A549 (cell line): ENCODE measurements around the gene CHD6. TPM values are rescaled to one million over a fixed set of nuclear protein-coding genes. Genes with fewer than 3 reads are reported as not detected.

Source experiments
- ATAC-seq, 2 experiments: fragments of 200-7000 bp in 1 of 2; fragments of >200 bp in 1 of 2; cut with Nextera tagmentation in 1 of 2; cut with Tn5 transposase in 1 of 2; 3 replicates each; pipeline versions ENCODE4 v1.8.0 to v1.9.1; 2018 to 2020; ENCODE audit warnings: mild to moderate bottlenecking in 1 of 2, moderate library complexity in 1 of 2
- CTCF ChIA-PET: fragments of 300-600 bp; sonication (Branson Sonifier 250); formaldehyde crosslinking; extraction: SDS; loops from one replicate; lab custom pipeline; 2021; ENCODE audit warnings: antibody characterized with exemption, inconsistent platforms; lab: Yijun Ruan, JAX
- POLR2A ChIA-PET: fragments of 350-600 bp; formaldehyde crosslinking; extraction: SDS; loops from one replicate; lab custom pipeline; 2021; ENCODE audit warnings: antibody characterized with exemption, inconsistent platforms; lab: Yijun Ruan, JAX
- DNase-seq, 2 experiments: peaks; one replicate each; pipeline versions ENCODE4 v3.0.0 to v3.0.0-alpha.2; 2011 to 2016; ENCODE audit warnings: low read depth in 1 of 2, low spot score in 1 of 2
- FAIRE-seq: peaks from 2 replicates; lab custom pipeline; 2011; peaks lifted over from hg19 to GRCh38; lab: Jason Lieb, UNC
- H3K27ac ChIP-seq, 2 experiments: fragments of >200 bp; sonication (Bioruptor Twin); formaldehyde crosslinking; 3 replicates each; pipeline ENCODE4 v1.5.1; 2016 to 2017
- H3K4me1 ChIP-seq: fragments of >200 bp; sonication (Bioruptor Twin); formaldehyde crosslinking; 3 replicates; pipeline ENCODE4 v1.6.1; 2016
- H3K4me2 ChIP-seq: fragments of >200 bp; sonication (Bioruptor Twin); formaldehyde crosslinking; 3 replicates; pipeline ENCODE4 v1.6.1; 2016
- H3K4me3 ChIP-seq: fragments of >200 bp; sonication (Bioruptor Twin); formaldehyde crosslinking; 3 replicates; pipeline ENCODE4 v1.5.1; 2016
- H3K9me3 ChIP-seq: fragments of >200 bp; sonication (Bioruptor Twin); formaldehyde crosslinking; 3 replicates; pipeline ENCODE4 v1.6.1; 2016
- BHLHE40 ChIP-seq: IDR thresholded peaks from 2 replicates; pipeline ENCODE4 v1.6.1; 2012; ENCODE audit warnings: low read depth, low read length, inconsistent platforms
- CHD4 ChIP-seq: fragments of 200-600 bp; sonication (generic); IDR thresholded peaks from 2 replicates; pipeline ENCODE4 v1.6.1; 2016; ENCODE audit warnings: antibody characterized with exemption, mild to moderate bottlenecking, borderline replicate concordance
- EHF ChIP-seq: fragments of 250-450 bp; sonication (Bioruptor Pico); IDR thresholded peaks from 2 replicates; pipeline ENCODE4 v1.5.0; 2020; ENCODE audit warnings: mild to moderate bottlenecking
- EHMT2 ChIP-seq: fragments of 200-600 bp; sonication (generic); IDR thresholded peaks from 2 replicates; pipeline ENCODE4 v1.6.1; 2016; ENCODE audit warnings: antibody characterized with exemption, low read depth, mild to moderate bottlenecking, moderate library complexity
- EP300 ChIP-seq, 2 experiments: fragments of >200 bp; sonication (Bioruptor Twin); formaldehyde crosslinking; IDR thresholded peaks; 2 replicates in 1 of 2; 3 replicates in 1 of 2; pipeline ENCODE4 v1.6.1; 2016 to 2017
- FOSL2 ChIP-seq, 2 experiments: fragments of 450-650 bp in 1 of 2; fragments of >200 bp in 1 of 2; sonication (Bioruptor Twin) in 1 of 2; formaldehyde crosslinking; IDR thresholded peaks; 2 replicates each; pipeline versions ENCODE4 v1.5.0 to v1.6.1; 2016 to 2020; ENCODE audit warnings: mild to moderate bottlenecking in 1 of 2, moderate library complexity in 1 of 2
- HDAC2 ChIP-seq: fragments of 200-600 bp; sonication (generic); IDR thresholded peaks from 2 replicates; pipeline ENCODE4 v1.6.1; 2016
- HMGXB4 ChIP-seq: fragments of 250-450 bp; sonication (Bioruptor Pico); IDR thresholded peaks from 2 replicates; pipeline ENCODE4 v1.5.0; 2021; ENCODE audit warnings: mild to moderate bottlenecking, moderate library complexity, borderline replicate concordance
- HOXA7 ChIP-seq: fragments of 250-450 bp; sonication (Bioruptor Pico); IDR thresholded peaks from 2 replicates; pipeline ENCODE4 v1.5.0; 2020; ENCODE audit warnings: mild to moderate bottlenecking, moderate library complexity
- HOXB13 ChIP-seq: fragments of 250-450 bp; sonication (Bioruptor Pico); IDR thresholded peaks from 2 replicates; pipeline ENCODE4 v1.5.0; 2020; ENCODE audit warnings: low read depth, mild to moderate bottlenecking, moderate library complexity
- KDM5A ChIP-seq: fragments of 200-600 bp; sonication (generic); IDR thresholded peaks from 2 replicates; pipeline ENCODE4 v1.6.1; 2016; ENCODE audit warnings: antibody characterized with exemption, mild to moderate bottlenecking
- MAX ChIP-seq: IDR thresholded peaks from 2 replicates; pipeline ENCODE4 v1.6.1; 2012
- PHF8 ChIP-seq: fragments of 200-600 bp; sonication (generic); IDR thresholded peaks from 2 replicates; pipeline ENCODE4 v1.6.1; 2016; ENCODE audit warnings: low read depth, mild to moderate bottlenecking, antibody characterized with exemption, moderate library complexity, borderline replicate concordance
- POLR2A ChIP-seq: IDR thresholded peaks from 2 replicates; pipeline ENCODE4 v1.6.1; 2012; ENCODE audit warnings: mild to moderate bottlenecking, low read length
- ZSCAN20 ChIP-seq: fragments of 250-450 bp; sonication (Bioruptor Pico); IDR thresholded peaks from 2 replicates; pipeline ENCODE4 v1.8.0; 2022; ENCODE audit warnings: mild to moderate bottlenecking, moderate library complexity
- WGBS: methylation state at CpG from one replicate; pipeline ENCODE4 v1.1.6; 2017; ENCODE audit errors: missing lambda C conversion rate; 5-methylcytosine and 5-hydroxymethylcytosine counted together
- polyA plus RNA-seq, 4 experiments: library from polyadenylated mRNA; depleted of rRNA in 3 of 4; stranded (reverse); fragments of >200 nt; fragmentation: RNase III in 1 of 4; extraction: RNeasy Plus Mini Kit Qiagen cat#74134 plus additional on column Dnase treatment in 1 of 4; gene quantifications; 2 replicates in 3 of 4; 3 replicates in 1 of 4; pipeline ENCODE4 v1.2.3, GENCODE V29; 2011 to 2017
- TF ChIP-seq, protein P1 (sequence below): fragments of >200 bp; sonication (Bioruptor Twin); formaldehyde crosslinking; IDR thresholded peaks from 3 replicates; pipeline ENCODE4 v1.5.1; 2016
- TF ChIP-seq, protein P2 (sequence below): fragments of 200-600 bp; sonication (generic); IDR thresholded peaks from 2 replicates; pipeline ENCODE4 v1.6.1; 2016; ENCODE audit warnings: antibody characterized with exemption, mild to moderate bottlenecking, moderate library complexity
- TF ChIP-seq, protein P3 (sequence below): fragments of 150-350 bp; IDR thresholded peaks from 2 replicates; pipeline ENCODE4 v1.6.1; 2014; ENCODE audit warnings: low read depth, mild to moderate bottlenecking, low read length

Gene CHD6
- polyA plus RNA-seq, 2 of the 4 experiments (the other 2 are of a cell fraction) = 8.2 to 22.6 TPM

- Histone ChIP-seq H3K27ac (no peak overlapping the region), H3K4me3 (no peak overlapping the region), H3K4me1 (peaks cover 23% of the 10 kb centered on the region), H3K4me2 (peak overlapping the region; percentile 32), H3K9me3 (no peaks in the 10 kb centered on the region)
- ChIA-PET POLR2A (interaction anchor here (0.6 to 1.0 kb wide), 2 partner anchors 80 to 216 kb away, joined by 3 to 7 read pairs; no protein-coding TSS in a partner anchor), CTCF (no interaction called here)
- WGBS = 83% methylated on average over 1 of the region's 1 CpG
- no peak for ATAC-seq
- no peak for DNase-seq
- no peak for FAIRE-seq
- no peak for TF ChIP-seq FOSL2 (IDR thresholded peaks at IDR 0.05)
- no peak for TF ChIP-seq FOSL2 (CRISPR knock-in tag; IDR thresholded peaks at IDR 0.05)
- no peak for TF ChIP-seq KDM5A
- no peak for TF ChIP-seq MAX
Measured at GRCh38 chr20:41476446-41476845, 141.7 kb downstream of the CHD6 start.

GRCh38 chr20:41476013-41476441 lies 142.2 kb downstream of the CHD6 start:
- TF ChIP-seq BHLHE40 = no peak
- no peak for TF ChIP-seq ZSCAN20 (CRISPR knock-in tag)
- TF ChIP-seq EHF (CRISPR knock-in tag) = no peak
- TF ChIP-seq, protein P1, sequence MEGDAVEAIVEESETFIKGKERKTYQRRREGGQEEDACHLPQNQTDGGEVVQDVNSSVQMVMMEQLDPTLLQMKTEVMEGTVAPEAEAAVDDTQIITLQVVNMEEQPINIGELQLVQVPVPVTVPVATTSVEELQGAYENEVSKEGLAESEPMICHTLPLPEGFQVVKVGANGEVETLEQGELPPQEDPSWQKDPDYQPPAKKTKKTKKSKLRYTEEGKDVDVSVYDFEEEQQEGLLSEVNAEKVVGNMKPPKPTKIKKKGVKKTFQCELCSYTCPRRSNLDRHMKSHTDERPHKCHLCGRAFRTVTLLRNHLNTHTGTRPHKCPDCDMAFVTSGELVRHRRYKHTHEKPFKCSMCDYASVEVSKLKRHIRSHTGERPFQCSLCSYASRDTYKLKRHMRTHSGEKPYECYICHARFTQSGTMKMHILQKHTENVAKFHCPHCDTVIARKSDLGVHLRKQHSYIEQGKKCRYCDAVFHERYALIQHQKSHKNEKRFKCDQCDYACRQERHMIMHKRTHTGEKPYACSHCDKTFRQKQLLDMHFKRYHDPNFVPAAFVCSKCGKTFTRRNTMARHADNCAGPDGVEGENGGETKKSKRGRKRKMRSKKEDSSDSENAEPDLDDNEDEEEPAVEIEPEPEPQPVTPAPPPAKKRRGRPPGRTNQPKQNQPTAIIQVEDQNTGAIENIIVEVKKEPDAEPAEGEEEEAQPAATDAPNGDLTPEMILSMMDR = no peak
- TF ChIP-seq, protein P2, sequence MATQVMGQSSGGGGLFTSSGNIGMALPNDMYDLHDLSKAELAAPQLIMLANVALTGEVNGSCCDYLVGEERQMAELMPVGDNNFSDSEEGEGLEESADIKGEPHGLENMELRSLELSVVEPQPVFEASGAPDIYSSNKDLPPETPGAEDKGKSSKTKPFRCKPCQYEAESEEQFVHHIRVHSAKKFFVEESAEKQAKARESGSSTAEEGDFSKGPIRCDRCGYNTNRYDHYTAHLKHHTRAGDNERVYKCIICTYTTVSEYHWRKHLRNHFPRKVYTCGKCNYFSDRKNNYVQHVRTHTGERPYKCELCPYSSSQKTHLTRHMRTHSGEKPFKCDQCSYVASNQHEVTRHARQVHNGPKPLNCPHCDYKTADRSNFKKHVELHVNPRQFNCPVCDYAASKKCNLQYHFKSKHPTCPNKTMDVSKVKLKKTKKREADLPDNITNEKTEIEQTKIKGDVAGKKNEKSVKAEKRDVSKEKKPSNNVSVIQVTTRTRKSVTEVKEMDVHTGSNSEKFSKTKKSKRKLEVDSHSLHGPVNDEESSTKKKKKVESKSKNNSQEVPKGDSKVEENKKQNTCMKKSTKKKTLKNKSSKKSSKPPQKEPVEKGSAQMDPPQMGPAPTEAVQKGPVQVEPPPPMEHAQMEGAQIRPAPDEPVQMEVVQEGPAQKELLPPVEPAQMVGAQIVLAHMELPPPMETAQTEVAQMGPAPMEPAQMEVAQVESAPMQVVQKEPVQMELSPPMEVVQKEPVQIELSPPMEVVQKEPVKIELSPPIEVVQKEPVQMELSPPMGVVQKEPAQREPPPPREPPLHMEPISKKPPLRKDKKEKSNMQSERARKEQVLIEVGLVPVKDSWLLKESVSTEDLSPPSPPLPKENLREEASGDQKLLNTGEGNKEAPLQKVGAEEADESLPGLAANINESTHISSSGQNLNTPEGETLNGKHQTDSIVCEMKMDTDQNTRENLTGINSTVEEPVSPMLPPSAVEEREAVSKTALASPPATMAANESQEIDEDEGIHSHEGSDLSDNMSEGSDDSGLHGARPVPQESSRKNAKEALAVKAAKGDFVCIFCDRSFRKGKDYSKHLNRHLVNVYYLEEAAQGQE = no peak
- TF ChIP-seq, protein P3, sequence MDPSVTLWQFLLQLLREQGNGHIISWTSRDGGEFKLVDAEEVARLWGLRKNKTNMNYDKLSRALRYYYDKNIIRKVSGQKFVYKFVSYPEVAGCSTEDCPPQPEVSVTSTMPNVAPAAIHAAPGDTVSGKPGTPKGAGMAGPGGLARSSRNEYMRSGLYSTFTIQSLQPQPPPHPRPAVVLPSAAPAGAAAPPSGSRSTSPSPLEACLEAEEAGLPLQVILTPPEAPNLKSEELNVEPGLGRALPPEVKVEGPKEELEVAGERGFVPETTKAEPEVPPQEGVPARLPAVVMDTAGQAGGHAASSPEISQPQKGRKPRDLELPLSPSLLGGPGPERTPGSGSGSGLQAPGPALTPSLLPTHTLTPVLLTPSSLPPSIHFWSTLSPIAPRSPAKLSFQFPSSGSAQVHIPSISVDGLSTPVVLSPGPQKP = no peak
- TF ChIP-seq, all 56 proteins: peak for 0
- no peak overlapping the region for H3K4me3 ChIP-seq
- ChIA-PET CTCF (no interaction called here), POLR2A (no interaction called here)
- H3K4me2 ChIP-seq = peak overlapping the region; percentile 32
- H3K4me1 ChIP-seq = peaks cover 23% of the 10 kb centered on the region
- FAIRE-seq = no peak
- H3K9me3 ChIP-seq = no peaks in the 10 kb centered on the region
- DNase-seq = peak in 1 of 2 experiments; percentile 42
- peak overlapping the region in 1 of 2 experiments; percentile 48; a peak in 3 of 6 replicates for H3K27ac ChIP-seq
- no peak for ATAC-seq

GRCh38 chr20:41475503-41475902 lies 142.7 kb downstream of the CHD6 start:
- WGBS = 94% methylated on average over 1 of the region's 1 CpG
- peaks cover 23% of the 10 kb centered on the region for H3K4me1 ChIP-seq
- no peak for ATAC-seq
- ChIA-PET CTCF (no interaction called here), POLR2A (no interaction called here)
- H3K27ac ChIP-seq = peak overlapping the region in 1 of 2 experiments; percentile 48; a peak in 3 of 6 replicates
- no peak for FAIRE-seq
- no peak for DNase-seq
- H3K9me3 ChIP-seq = no peaks in the 10 kb centered on the region
- H3K4me2 ChIP-seq = 0 out of 3 replicates have a peak overlapping the region, but pooled peaks have one; percentile 32
- no peak overlapping the region for H3K4me3 ChIP-seq
- TF ChIP-seq POLR2A (no peak), HOXB13 (CRISPR knock-in tag) (no peak), PHF8 (no peak), HOXA7 (no peak), EP300 (IDR thresholded peaks at IDR 0.05) (no peak), EHMT2 (no peak), BHLHE40 (no peak), HMGXB4 (CRISPR knock-in tag) (no peak), CHD4 (no peak), HDAC2 (no peak)
- TF ChIP-seq, protein P2 = no peak
